Brain microvascular endothelial cell (primary cell): ENCODE data around the gene TMEM131L.

Experiments used
- DNase-seq: peaks from one replicate; pipeline ENCODE4 v3.0.0-alpha.2; 2020
- H3K27ac ChIP-seq: fragments of 250-450 bp; sonication (Bioruptor Pico); 2 replicates; pipeline ENCODE4 v1.5.1; 2020; ENCODE audit warnings: mild to moderate bottlenecking, moderate library complexity
- H3K27me3 ChIP-seq: fragments of 250-450 bp; sonication (Bioruptor Pico); replicated peaks from 2 replicates; pipeline ENCODE4 v1.5.1; 2020; ENCODE audit warnings: mild to moderate bottlenecking
- H3K36me3 ChIP-seq: fragments of 250-450 bp; sonication (Bioruptor Pico); replicated peaks from 2 replicates; pipeline ENCODE4 v1.5.1; 2020; ENCODE audit warnings: mild to moderate bottlenecking
- H3K4me3 ChIP-seq: 2 replicates; pipeline ENCODE4 v1.5.1; 2011; ENCODE audit warnings: low read depth, mild to moderate bottlenecking, control low read depth, low read length, moderate library complexity
- in situ Hi-C: cut with HindIII; loops from 2 replicates; pipeline ENCODE4 v1.10.0; 2017; ENCODE audit warnings: low sequenced_read_pairs, low pct_ligation_motif_present
- TF ChIP-seq, protein P1 (sequence below): IDR thresholded peaks from 2 replicates; pipeline ENCODE4 v1.5.1; 2011; ENCODE audit warnings: low read depth, mild to moderate bottlenecking, moderate library complexity, low read length, control low read depth, inconsistent platforms; ENCODE audit errors: missing control alignments

The TMEM131L gene

DNA sequence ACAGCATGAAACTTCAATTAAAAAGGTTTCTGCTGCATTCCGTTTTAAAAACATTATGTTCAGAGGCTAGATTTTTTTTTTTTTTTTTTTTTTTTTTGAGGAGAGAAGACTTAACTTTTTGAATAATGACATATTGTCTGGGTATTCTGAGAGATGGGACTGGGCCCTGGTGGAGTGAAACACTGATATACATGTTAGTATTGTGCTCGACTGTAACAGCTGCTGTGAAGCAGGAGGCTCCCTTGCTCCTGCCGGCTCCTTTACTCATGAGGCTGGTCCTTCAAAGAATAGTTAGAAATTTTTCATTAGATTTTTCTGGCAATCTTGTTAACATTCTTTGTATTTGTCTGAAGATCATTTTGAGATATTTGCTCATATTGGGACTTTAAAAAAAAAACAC is 73.3 kb downstream of the TMEM131L start:
- in situ Hi-C loops = no loop called here
- no peaks in the 10 kb centered on the region for H3K36me3 ChIP-seq
- H3K4me3 ChIP-seq = no peak overlapping the region
- TF ChIP-seq, protein P1, sequence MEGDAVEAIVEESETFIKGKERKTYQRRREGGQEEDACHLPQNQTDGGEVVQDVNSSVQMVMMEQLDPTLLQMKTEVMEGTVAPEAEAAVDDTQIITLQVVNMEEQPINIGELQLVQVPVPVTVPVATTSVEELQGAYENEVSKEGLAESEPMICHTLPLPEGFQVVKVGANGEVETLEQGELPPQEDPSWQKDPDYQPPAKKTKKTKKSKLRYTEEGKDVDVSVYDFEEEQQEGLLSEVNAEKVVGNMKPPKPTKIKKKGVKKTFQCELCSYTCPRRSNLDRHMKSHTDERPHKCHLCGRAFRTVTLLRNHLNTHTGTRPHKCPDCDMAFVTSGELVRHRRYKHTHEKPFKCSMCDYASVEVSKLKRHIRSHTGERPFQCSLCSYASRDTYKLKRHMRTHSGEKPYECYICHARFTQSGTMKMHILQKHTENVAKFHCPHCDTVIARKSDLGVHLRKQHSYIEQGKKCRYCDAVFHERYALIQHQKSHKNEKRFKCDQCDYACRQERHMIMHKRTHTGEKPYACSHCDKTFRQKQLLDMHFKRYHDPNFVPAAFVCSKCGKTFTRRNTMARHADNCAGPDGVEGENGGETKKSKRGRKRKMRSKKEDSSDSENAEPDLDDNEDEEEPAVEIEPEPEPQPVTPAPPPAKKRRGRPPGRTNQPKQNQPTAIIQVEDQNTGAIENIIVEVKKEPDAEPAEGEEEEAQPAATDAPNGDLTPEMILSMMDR = no peak
- no peak overlapping the region for H3K27ac ChIP-seq
- H3K27me3 ChIP-seq = no peaks in the 10 kb centered on the region
- no peak for DNase-seq

DNA sequence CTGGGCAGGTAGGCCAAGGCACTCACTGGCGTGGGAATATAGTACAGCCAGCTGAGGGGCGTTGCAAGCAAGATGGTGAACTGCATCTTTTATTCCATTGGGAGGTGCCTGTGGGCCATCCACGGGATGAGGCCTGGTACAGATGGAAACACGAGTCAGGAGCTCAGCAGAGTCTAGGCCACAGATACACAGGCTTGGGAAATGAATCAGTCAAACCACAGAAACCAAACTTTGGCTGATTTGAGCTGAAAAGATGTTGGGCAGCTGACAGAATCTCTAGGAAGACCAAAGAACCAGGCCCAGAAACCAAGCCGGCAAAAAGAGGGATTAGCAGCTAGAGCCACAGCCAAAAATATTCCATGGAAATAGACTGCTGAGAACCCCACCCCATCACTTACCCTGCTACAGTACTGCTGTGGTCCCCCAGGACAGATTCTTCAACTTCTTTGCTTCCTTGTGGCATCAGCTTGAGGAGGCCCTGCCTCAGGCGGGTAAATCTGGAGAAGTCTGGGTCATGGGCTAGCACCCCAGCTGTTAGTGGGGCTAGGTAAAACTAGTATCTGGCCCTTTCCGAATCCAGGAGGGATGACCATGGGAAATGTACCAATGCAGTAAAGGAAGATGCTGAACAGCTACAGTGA is 75.4 kb downstream of the TMEM131L start:
- Histone ChIP-seq H3K4me3 (no peak overlapping the region), H3K36me3 (no peaks in the 10 kb centered on the region), H3K27me3 (no peaks in the 10 kb centered on the region), H3K27ac (peak overlapping the region; percentile 27)
- DNase-seq = peak; percentile 95
- TF ChIP-seq, protein P1 = peak; percentile 56
- in situ Hi-C loops = no loop called here

DNA sequence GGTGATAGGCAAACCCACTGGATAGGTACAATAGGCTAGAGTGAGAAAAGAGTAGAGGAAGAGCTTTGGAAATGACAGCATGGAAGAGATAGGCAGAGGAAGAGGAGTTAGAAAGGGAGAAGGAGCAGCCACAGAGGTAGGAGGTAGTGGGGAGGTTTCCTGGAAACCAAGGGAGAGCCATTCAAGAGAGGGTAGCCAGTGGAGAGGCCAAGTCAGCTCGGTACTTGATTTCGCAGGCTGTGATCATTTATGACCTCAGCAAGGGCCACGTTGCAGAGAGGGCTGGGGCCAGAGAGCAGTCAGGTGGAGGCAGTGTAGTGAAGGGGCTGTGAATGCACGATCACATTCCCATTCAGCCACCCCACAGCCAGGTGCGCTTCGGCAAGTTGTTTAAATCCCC is 76.0 kb downstream of the TMEM131L start:
- H3K4me3 ChIP-seq = no peak overlapping the region
- H3K27me3 ChIP-seq = no peaks in the 10 kb centered on the region
- no peak for DNase-seq
- H3K27ac ChIP-seq = no peak overlapping the region
- in situ Hi-C loops = no loop called here
- TF ChIP-seq, protein P1 = no peak
- no peaks in the 10 kb centered on the region for H3K36me3 ChIP-seq

DNA sequence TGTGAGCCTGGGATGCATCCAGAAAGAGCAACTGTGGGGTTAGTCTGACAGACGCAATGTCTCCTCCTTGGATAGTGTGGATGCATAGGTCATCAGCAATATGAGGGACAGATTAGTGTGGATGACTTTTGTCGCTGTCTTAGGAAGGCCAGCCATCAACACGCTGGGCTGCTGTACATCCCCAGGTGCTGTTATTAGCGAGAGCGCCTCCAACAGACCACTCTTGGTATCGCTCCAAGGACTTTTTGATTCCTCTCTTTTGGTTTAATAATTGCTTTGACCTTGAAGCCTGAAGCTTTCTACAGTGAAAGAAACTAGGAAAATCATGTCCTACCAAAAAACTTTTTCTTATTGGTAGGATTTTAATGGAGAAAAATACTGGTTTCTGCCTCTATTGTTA is 76.7 kb downstream of the TMEM131L start:
- no peaks in the 10 kb centered on the region for H3K36me3 ChIP-seq
- DNase-seq = no peak
- TF ChIP-seq, protein P1 = peak; percentile 36
- no peaks in the 10 kb centered on the region for H3K27me3 ChIP-seq
- no peak overlapping the region for H3K4me3 ChIP-seq
- in situ Hi-C loops = no loop called here
- no peak overlapping the region for H3K27ac ChIP-seq

DNA sequence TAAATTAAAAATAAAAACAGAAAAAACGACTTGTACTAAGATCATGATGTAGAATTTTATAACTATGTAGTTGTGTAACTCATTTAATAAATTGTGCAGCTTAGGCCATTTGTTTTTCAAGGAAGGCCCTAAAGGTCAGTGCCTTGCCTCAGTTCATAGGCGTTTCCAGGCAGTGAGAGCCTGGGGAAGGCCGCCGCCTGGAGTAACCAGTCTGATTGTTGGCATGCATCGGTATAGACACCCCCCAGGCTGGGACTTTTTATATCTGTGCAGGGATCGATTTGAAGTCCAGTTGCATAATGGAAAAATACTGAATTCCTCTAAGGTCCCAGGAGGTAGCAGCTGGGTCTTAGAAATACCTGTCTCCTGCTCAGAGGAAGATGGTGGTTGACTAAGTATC is 77.2 kb downstream of the TMEM131L start:
- Histone ChIP-seq H3K36me3 (no peaks in the 10 kb centered on the region), H3K27ac (no peak overlapping the region), H3K4me3 (no peak overlapping the region), H3K27me3 (no peaks in the 10 kb centered on the region)
- in situ Hi-C loops = no loop called here
- TF ChIP-seq, protein P1 = no peak
- DNase-seq = no peak

DNA sequence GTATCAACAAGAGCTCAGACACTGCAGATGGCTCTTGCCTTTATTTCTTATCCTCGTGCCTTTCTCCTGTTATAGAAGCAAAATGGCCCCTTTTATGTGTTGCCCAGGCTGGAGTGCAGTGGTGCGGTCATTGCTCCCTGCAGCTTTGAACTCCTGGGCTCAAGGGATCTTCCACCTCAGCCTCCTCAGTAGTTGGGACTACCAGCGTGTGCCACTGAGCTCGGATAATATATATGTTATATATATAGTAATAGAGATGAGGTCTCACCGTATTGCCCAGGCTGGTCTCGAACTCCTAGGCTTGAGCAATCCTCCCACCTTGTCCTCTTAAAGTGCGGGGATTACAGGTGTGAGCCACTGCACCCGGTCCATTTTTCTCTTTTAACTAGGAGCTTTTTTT is 79.7 kb downstream of the TMEM131L start:
- Histone ChIP-seq H3K27me3 (no peaks in the 10 kb centered on the region), H3K27ac (no peak overlapping the region), H3K4me3 (no peak overlapping the region), H3K36me3 (no peaks in the 10 kb centered on the region)
- in situ Hi-C loops = no loop called here
- DNase-seq = no peak
- TF ChIP-seq, protein P1 = no peak
